GF-D8 (cell line): Measurements from ENCODE around the gene KCNJ15.

Experiments used
- DNase-seq: peaks from one replicate; lab custom pipeline; 2025; lab: John Stamatoyannopoulos, UW

KCNJ15 gene

GRCh38 chr21:38326899-38327298 lies 70.1 kb downstream of the KCNJ15 start:
- DNase-seq, result no peak

GRCh38 chr21:38327984-38328383 lies 71.2 kb downstream of the KCNJ15 start:
- DNase-seq, result no peak

- DNase-seq, result no peak
These were observed 72.4 kb downstream of the KCNJ15 start for GRCh38 chr21:38329162-38329561.

GRCh38 chr21:38330666-38331065 lies 73.9 kb downstream of the KCNJ15 start:
- DNase-seq, result no peak

- DNase-seq, result no peak
These were observed 76.8 kb downstream of the KCNJ15 start for GRCh38 chr21:38333301-38334272.

- DNase-seq, result no peak
These were observed 78.1 kb downstream of the KCNJ15 start for GRCh38 chr21:38334866-38335265.

- no peak for DNase-seq
These were observed 81.0 kb downstream of the KCNJ15 start for GRCh38 chr21:38337793-38338192.

- no peak for DNase-seq
These were observed 83.3 kb downstream of the KCNJ15 start for GRCh38 chr21:38340131-38340530.

- no peak for DNase-seq
These were observed 84.8 kb downstream of the KCNJ15 start for GRCh38 chr21:38341546-38342012.

GRCh38 chr21:38342739-38343138 lies 85.9 kb downstream of the KCNJ15 start:
- DNase-seq, result no peak

GRCh38 chr21:38343691-38344090 lies 86.9 kb downstream of the KCNJ15 start:
- DNase-seq, result no peak

GRCh38 chr21:38346286-38346685 lies 89.5 kb downstream of the KCNJ15 start:
- no peak for DNase-seq

- no peak for DNase-seq
These were observed 92.4 kb downstream of the KCNJ15 start for GRCh38 chr21:38349111-38349746.

GRCh38 chr21:38349977-38350376 lies 93.2 kb downstream of the KCNJ15 start:
- no peak for DNase-seq

- DNase-seq, result no peak
These were observed 93.9 kb downstream of the KCNJ15 start for GRCh38 chr21:38350684-38351083.

- DNase-seq, result no peak
These were observed 94.6 kb downstream of the KCNJ15 start for GRCh38 chr21:38351176-38351959.

GRCh38 chr21:38351961-38352521 lies 95.2 kb downstream of the KCNJ15 start:
- DNase-seq, result no peak

GRCh38 chr21:38352536-38353219 lies 95.9 kb downstream of the KCNJ15 start:
- DNase-seq, result no peak

GRCh38 chr21:38354231-38354630 lies 97.4 kb downstream of the KCNJ15 start:
- no peak for DNase-seq

GRCh38 chr21:38354746-38355145 lies 98.0 kb downstream of the KCNJ15 start:
- no peak for DNase-seq

GRCh38 chr21:38355353-38355752 lies 98.6 kb downstream of the KCNJ15 start:
- no peak for DNase-seq
